GM18907 (cell line): ENCODE data around the gene CERS5.

Source experiments
- ATAC-seq: cut with Tn5 transposase; IDR thresholded peaks from one replicate; pipeline ENCODE4 v1.9.1; 2021; ENCODE audit warnings: mild to moderate bottlenecking, moderate library complexity; ENCODE audit not compliant: unreplicated experiment

CERS5 gene

GRCh38 chr12:50132505-50133135, 34.5 kb downstream of the CERS5 start:
- no peak for ATAC-seq

DNA sequence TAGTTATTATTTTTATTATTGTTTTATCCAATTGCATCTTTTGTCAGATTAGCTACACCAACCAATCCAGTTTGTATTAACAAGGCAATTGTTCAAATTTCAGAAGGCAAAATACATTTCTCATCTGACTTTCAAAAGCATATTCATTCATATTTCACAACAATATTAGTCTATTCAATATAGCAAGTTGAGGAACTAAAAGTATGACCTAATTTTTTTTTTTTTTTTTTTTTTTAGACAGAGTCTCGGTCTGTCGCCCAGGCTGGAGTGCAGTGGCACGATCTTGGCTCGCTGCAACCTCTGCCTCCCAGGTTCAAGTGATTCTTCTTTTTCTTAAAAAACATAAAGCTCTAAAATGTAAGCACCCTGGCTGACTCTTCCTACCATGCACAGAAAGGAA, 37.9 kb downstream of the CERS5 start:
- ATAC-seq: no peak

DNA sequence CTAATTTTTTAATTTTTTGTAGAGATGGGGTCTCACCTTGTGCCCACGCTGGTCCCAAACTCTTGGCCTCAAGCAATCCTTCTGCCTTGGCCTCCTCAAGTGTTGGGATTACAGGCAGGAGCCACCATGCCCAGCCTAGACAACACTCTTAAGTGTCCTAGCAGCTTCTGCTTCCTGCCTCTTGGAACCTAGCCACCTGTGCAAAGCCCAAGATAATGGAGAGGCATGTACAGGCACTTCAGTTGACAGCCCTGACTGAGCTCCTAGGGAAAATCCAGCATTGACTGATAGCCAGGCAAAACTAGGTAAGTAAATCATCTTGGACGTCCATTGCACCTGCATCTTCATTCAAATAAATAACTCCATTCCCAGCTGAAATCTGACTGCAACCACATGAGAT, 39.6 kb downstream of the CERS5 start:
- no peak for ATAC-seq

DNA sequence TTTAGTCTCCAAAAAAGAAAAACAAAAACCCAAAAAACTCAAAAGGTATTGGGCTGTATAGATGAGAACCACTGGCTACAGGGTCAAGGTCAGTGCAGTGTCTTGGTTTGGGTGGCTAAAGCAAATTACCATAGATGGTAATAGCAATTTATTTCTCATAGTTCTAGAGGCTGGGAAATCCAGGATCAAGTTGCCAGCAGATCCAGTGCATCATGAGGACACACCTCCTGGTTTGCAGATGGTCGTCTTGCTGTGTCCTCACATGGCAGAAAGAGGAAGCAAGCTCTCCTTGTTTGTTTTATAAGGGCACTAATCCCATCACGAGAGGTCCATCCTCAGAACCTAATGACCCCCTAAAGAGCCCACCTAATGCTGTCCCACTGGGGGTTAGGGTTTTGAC, 44.0 kb downstream of the CERS5 start:
- ATAC-seq: no peak

DNA sequence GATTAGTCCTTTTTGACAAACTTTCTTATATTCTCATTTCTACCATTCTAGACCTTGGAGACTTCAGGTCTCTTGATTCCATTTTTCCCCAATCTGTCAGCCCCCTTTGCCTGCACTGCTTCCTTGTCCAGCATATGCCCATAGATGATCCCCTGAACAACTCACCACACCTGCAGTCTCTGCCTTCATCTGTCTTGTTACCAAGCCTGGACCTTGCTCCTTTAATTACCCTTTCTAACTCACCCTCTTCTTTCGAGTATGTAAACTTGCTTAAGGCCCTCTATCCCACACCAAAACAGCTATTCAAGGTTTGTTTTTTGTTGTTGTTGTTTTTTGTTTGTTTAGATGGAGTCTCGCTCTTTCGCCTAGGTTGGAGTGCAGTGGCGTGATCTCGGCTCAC, 45.5 kb downstream of the CERS5 start:
- no peak for ATAC-seq

- ATAC-seq: no peak
These were observed 46.2 kb downstream of the CERS5 start for GRCh38 chr12:50120953-50121352.

- ATAC-seq: no peak
These were observed 46.6 kb downstream of the CERS5 start for GRCh38 chr12:50120521-50120920.

DNA sequence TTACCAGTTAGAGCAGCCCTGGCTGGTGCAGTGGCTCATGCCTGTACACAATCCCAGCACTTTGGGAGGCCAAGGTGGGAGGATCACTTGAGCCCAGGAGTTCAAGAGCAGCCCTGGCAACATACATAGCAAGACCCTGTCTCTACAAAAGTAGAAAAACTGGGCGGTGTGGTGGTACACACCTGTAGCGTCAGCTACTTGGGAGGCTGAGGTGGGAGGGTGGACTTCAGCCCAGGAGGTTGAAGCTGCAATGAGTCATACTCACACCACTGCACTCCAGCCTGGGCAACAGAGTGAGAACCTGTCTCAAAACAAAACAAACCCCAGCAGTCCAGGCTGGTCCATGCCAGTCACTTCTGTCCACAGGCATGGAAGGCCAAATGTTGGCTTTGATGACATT, 47.8 kb downstream of the CERS5 start:
- ATAC-seq: no peak

- no peak for ATAC-seq
These were observed 50.0 kb downstream of the CERS5 start for GRCh38 chr12:50117057-50117622.

- no peak for ATAC-seq
These were observed 54.5 kb downstream of the CERS5 start for GRCh38 chr12:50112456-50113218.

DNA sequence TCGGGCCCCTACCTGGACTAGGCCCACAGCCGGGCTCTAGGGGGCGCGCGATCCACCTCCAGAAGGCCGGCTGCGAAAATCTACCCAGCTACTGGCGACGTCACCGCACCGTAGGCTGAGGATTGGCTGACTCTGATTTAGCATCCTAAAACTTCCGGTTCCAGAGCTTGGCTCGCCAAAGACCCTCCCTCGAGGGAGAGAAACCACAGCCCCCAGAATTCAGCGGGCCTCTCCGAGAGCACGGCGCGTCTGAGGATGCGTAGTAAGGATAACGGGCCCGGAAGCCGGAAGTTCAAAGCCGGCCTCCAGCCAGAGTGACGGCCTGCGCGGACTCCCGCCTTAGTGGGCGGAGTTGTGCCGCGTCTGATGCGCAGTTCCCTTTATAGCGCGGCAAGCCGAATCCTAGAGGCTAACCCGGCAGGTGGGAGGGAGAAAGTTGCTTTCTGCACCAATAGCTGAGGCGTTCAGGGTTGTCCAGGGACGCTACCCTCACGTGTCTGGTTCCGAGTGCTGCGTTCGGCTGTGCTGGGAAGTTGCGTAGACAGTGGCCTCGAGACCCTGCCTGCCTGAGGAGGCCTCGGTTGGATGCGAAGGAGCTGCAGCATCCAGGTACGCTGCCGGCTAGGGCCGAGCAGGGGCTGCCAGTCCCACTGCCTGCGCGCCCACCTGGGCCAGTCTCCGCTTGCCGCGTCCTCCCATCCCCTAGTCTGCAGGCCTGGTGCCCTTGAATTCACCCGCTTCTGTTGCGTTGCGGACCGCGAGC, 55.3 kb downstream of the CERS5 start, which contains the start of gene COX14:
Gene COX14 (plus strand): TSS at position 544 of the 763 bp plus-strand sequence. CDS start 7,808 bp downstream, outside the sequence.
- peak; percentile 82 for ATAC-seq

DNA sequence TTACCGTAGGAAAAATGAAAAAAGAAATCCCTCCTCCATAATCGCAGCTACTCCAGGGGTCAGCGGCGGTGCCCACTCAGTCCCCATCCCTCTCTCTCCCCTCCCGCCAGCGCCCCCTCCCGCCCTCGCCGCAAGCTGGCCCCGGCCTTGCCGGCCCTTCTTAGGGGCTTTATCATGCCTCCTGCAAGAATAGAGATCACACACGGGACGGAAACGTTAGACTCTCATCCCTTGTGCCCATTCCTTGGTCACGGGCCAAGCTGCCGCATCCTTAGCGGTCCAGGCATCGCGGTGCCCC, 55.8 kb downstream of the CERS5 start:
- peak; percentile 4 for ATAC-seq

DNA sequence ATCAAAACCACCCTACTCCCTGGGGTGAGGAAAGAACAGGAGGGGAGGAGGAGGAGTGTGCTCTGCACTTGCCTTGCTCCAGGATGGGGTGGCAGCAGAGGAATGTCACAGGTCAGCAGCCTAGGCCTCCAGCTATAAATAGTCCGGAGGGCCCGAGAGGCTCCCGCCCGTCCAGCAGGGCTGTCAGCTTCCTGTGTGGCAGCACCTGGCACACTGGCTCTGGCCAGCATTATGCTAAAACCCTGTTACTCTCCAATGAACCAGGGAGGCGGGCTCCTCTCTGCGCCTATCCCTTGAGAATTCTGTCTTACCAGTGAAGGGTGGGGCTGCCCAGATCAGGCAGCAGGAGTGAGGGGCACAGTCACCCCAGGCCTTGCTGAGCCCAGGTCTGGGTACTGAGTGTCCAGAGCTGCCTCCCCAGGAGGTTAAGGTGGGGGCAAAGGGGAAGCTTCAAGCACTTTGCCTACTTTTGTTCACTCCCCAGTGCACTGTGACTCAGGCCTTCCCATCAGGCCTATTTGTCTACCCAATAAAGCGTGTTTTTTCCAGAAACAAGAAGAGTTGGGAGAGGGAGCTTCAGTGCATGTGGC, 56.3 kb downstream of the CERS5 start:
- peak; percentile 23 for ATAC-seq

- no peak for ATAC-seq
These were observed 56.9 kb downstream of the CERS5 start for GRCh38 chr12:50110127-50110761.

- ATAC-seq: no peak
These were observed 57.9 kb downstream of the CERS5 start for GRCh38 chr12:50109319-50109718.

DNA sequence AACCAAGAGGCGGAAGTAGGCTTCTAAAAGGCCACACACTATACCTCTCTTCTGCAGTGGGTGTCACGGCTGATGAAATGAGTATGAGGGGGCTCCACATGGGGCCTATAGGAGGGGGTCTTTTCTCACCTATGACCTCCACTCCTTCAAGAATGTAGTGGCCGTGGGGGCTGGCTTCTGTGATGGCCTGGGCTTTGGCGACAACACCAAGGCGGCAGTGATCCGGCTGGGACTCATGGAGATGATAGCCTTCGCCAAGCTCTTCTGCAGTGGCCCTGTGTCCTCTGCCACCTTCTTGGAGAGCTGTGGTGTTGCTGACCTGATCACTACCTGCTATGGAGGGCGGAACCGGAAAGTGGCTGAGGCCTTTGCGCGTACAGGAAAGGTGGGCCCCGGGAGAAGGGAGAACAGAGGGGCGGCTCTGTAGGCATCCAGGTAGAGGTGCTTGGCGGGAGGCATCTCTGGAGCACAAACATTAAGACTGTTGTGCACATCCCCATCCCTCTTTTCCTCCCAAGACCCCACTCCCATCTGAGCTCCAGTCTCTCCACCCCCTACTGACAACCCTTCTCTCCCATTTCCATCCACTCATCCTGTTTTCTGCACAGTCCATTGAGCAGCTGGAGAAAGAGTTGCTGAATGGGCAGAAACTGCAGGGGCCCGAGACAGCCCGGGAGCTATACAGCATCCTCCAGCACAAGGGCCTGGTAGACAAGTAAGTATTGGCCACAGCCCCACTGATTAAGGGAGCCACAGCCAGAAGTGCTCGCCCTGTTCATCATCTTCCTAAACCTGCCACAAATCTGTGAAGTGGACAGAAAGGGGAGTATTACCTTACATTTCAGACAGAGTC, 59.5 kb downstream of the CERS5 start:
- ATAC-seq: no peak

- no peak for ATAC-seq
These were observed 60.3 kb downstream of the CERS5 start for GRCh38 chr12:50106907-50107306.

GRCh38 chr12:50105913-50106450, 61.2 kb downstream of the CERS5 start:
- no peak for ATAC-seq
